ENCODE results near the gene IL12A.

DNA sequence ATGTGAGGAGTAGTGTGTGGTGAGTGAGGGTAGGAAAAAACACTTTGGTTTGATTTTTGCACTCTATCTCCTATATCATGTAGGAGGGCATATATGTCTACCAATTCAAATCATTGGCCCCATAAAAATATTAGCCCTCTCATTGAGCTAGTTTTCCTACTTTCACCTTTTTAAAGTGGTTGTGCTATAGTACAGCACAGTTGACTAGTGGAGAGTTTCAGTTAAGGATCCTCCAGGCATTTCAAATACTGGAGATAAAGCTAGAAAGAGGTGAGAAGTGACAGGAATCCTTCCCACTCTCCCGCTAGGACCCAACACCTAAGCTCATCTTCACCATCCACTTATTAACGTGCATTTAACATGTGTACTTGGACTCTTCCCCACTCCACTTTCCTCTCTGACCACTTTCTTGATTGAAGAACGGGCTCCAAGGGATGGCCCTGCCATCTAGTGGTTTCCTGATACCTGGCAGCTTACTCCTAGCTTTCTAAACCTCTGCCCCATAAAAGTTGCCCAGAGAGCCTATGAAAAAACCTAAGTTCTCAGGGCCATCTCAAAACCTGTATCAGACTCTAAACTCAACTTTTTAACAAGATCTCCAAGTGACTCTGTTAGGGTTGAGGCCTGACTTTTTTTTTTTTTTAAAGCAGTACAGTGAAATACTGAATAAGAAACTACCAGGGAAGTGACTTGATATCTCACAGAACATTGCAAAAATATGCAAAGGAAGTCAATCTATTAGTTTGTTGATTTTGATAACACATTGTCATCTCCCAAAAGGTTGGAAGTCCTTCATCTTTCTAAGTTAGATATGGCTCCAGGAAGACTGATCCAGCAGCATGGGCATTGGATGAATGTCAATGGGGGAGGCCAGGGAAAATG, 17.9 kb downstream of the IL12A start:
- TF ChIP-seq, protein P1, sequence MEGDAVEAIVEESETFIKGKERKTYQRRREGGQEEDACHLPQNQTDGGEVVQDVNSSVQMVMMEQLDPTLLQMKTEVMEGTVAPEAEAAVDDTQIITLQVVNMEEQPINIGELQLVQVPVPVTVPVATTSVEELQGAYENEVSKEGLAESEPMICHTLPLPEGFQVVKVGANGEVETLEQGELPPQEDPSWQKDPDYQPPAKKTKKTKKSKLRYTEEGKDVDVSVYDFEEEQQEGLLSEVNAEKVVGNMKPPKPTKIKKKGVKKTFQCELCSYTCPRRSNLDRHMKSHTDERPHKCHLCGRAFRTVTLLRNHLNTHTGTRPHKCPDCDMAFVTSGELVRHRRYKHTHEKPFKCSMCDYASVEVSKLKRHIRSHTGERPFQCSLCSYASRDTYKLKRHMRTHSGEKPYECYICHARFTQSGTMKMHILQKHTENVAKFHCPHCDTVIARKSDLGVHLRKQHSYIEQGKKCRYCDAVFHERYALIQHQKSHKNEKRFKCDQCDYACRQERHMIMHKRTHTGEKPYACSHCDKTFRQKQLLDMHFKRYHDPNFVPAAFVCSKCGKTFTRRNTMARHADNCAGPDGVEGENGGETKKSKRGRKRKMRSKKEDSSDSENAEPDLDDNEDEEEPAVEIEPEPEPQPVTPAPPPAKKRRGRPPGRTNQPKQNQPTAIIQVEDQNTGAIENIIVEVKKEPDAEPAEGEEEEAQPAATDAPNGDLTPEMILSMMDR (optimal IDR thresholded peaks at IDR 0.05 in 1 of 3, IDR thresholded peaks at IDR 0.05 in 1 of 3, conservative IDR thresholded peaks at IDR 0.05 in 1 of 3; ENCODE audit: extremely low read depth in 1 of 3, insufficient read depth in 2 of 3, low read length in 3 of 3): peak; percentile 83 to 90 (median 85)
- TF ChIP-seq EZH2 (IDR thresholded peaks at IDR 0.05; ENCODE audit: low read length): no peak
